ENCODE data around the gene SNED1. TPM values are rescaled to one million over a fixed set of nuclear protein-coding genes. Genes with fewer than 3 reads are reported as not detected.

SNED1 gene
- total RNA-seq, 1 donor from 2014 or later: 0.11 TPM

DNA sequence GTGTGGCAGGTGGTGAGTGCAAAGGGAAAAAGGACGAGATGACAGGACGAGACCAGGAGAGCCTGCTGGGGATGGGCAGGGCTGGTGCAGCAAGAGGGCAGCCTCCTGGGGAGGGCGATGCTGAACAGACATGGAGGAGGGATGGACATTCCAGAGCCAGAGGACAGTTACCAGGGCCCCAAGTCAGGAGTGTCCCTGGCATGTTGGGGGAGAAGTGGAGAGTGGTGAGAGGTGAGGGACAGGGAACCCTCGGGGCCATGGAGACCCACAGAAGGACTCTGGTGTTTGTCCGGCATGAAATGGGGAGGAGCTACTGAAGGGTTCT is 84.6 kb downstream of the SNED1 start:
- H3K4me1 ChIP-seq: peaks cover 4% of the 10 kb centered on the region
- Mint-ChIP-seq H3K4me3 (no peak overlapping the region), H3K27ac (peak overlapping the region; percentile 26), H3K9me3 (peaks cover 10% of the 10 kb centered on the region), H3K36me3 (peaks cover 24% of the 10 kb centered on the region), H3K4me1 (no peaks in the 10 kb centered on the region), H3K27me3 (ENCODE audit: insufficient read depth, low read depth) (no peaks in the 10 kb centered on the region)
- TF ChIP-seq, protein P1, sequence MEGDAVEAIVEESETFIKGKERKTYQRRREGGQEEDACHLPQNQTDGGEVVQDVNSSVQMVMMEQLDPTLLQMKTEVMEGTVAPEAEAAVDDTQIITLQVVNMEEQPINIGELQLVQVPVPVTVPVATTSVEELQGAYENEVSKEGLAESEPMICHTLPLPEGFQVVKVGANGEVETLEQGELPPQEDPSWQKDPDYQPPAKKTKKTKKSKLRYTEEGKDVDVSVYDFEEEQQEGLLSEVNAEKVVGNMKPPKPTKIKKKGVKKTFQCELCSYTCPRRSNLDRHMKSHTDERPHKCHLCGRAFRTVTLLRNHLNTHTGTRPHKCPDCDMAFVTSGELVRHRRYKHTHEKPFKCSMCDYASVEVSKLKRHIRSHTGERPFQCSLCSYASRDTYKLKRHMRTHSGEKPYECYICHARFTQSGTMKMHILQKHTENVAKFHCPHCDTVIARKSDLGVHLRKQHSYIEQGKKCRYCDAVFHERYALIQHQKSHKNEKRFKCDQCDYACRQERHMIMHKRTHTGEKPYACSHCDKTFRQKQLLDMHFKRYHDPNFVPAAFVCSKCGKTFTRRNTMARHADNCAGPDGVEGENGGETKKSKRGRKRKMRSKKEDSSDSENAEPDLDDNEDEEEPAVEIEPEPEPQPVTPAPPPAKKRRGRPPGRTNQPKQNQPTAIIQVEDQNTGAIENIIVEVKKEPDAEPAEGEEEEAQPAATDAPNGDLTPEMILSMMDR (IDR thresholded peaks at IDR 0.05): no peak
- TF ChIP-seq EZH2phosphoT487 (IDR thresholded peaks at IDR 0.05): no peak
- TF ChIP-seq EZH2 (IDR thresholded peaks at IDR 0.05): no peak
- no peak for DNase-seq (ENCODE audit: low spot score)
- no peaks in the 10 kb centered on the region for H3K79me2 ChIP-seq (ENCODE audit: low read depth)
- H3K4me3 ChIP-seq: no peak overlapping the region
- H2AFZ ChIP-seq (replicated peaks): no peak overlapping the region
- no peaks in the 10 kb centered on the region for H3K36me3 ChIP-seq
- no peaks in the 10 kb centered on the region for H3K27me3 ChIP-seq
- H4K20me1 ChIP-seq (ENCODE audit: low read depth): no peaks in the 10 kb centered on the region
- no peak overlapping the region for H3K9ac ChIP-seq
- no peaks in the 10 kb centered on the region for H3F3A ChIP-seq (ENCODE audit: low read depth)
- no peak overlapping the region for H3K4me2 ChIP-seq
- H3K27ac ChIP-seq: no peak overlapping the region
- H3K9me3 ChIP-seq (ENCODE audit: low read depth): no peaks in the 10 kb centered on the region

DNA sequence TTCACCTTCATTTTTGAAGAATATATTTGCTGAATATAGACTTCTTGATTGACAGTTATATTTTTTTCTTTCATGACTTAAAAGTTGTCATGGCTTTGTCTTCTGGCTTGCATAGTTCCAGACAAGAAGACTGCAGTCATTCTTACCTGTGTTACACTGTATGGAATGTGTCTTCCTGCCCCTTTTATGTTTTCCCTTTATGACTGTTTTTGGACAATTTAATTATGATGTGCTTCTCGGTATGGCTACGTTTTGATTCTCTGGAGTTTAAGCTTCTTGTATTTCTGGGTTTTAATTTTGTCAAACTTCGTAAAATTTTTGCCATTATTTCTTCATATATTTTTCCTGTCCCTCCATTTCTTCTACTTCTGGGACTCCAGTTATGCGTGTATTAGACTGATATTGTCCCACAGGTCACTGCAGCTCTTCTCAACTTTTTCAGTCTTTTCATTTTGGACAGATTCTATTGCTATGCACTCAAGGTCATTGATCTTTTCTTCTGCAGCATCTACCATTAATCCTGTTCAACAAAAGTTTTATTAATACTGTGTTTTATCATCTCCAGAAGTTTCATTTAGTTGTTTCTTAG is 86.5 kb downstream of the SNED1 start:
- Mint-ChIP-seq H3K9me3 (peaks cover 10% of the 10 kb centered on the region), H3K4me3 (no peak overlapping the region), H3K36me3 (peaks cover 30% of the 10 kb centered on the region), H3K27ac (no peak overlapping the region), H3K4me1 (no peaks in the 10 kb centered on the region), H3K27me3 (ENCODE audit: insufficient read depth, low read depth) (no peaks in the 10 kb centered on the region)
- Histone ChIP-seq H3K4me3 (no peak overlapping the region), H4K20me1 (ENCODE audit: low read depth) (no peaks in the 10 kb centered on the region), H3F3A (ENCODE audit: low read depth) (no peaks in the 10 kb centered on the region), H3K79me2 (ENCODE audit: low read depth) (no peaks in the 10 kb centered on the region), H2AFZ (replicated peaks) (no peak overlapping the region), H3K9me3 (ENCODE audit: low read depth) (no peaks in the 10 kb centered on the region), H3K4me1 (peaks cover 4% of the 10 kb centered on the region), H3K27me3 (no peaks in the 10 kb centered on the region), H3K36me3 (peaks cover 3% of the 10 kb centered on the region), H3K4me2 (no peak overlapping the region), H3K27ac (no peak overlapping the region), H3K9ac (no peak overlapping the region)
- no peak for DNase-seq (ENCODE audit: low spot score)
- TF ChIP-seq, protein P1 (IDR thresholded peaks at IDR 0.05): no peak
- TF ChIP-seq EZH2 (IDR thresholded peaks at IDR 0.05) (no peak), EZH2phosphoT487 (IDR thresholded peaks at IDR 0.05) (no peak)

DNA sequence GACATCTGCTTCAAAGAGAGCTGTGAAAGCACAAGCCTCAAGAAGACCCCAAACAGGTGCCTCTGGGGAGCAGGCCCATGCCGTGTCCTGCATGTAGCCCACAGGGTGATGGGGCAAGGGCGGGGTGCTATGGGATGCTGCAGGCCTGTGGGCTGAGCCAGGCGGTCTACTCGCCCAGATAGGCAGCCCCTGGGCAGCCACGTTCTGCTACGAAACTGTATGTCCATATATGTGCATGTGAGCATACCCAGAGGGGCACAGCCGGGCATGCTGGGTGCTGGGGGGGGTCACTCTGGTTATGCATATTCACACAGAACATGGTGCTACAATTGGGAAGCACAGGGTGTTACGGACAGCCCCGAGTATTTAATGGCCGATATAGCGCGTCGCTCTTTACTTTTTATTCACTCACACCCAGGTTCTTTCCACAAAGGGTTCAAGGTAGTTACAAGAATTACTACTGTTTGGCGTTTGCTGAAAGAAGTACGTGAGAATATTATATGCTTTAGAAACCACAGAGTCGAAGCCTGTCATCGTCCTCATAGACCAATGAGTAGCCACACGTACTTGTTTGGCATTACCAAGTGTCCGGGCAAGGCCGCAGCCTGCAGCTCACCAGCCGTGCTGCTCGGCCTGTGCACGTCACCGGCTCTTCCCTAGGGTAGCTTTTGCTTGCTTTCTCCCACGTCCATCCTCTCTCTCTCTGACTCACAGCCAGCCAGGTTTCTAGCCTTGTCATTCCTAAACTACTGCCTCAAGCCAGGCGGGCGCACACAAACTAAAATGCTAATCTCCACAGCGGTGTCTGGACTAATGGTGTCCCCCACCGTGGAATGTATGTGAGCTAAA is 89.2 kb downstream of the SNED1 start:
- Histone ChIP-seq H4K20me1 (ENCODE audit: low read depth) (no peaks in the 10 kb centered on the region), H3K27ac (no peak overlapping the region), H3K4me2 (no peak overlapping the region), H3K4me3 (no peak overlapping the region), H3K36me3 (peaks cover 3% of the 10 kb centered on the region), H3K9me3 (ENCODE audit: low read depth) (no peaks in the 10 kb centered on the region), H2AFZ (replicated peaks) (no peak overlapping the region), H3K9ac (no peak overlapping the region), H3K79me2 (ENCODE audit: low read depth) (no peaks in the 10 kb centered on the region), H3K4me1 (no peaks in the 10 kb centered on the region), H3K27me3 (no peaks in the 10 kb centered on the region), H3F3A (ENCODE audit: low read depth) (no peaks in the 10 kb centered on the region)
- Mint-ChIP-seq H3K27ac (no peak overlapping the region), H3K27me3 (ENCODE audit: insufficient read depth, low read depth) (no peaks in the 10 kb centered on the region), H3K9me3 (peaks cover 10% of the 10 kb centered on the region), H3K4me1 (no peaks in the 10 kb centered on the region), H3K4me3 (no peak overlapping the region), H3K36me3 (peaks cover 30% of the 10 kb centered on the region)
- TF ChIP-seq, protein P1 (IDR thresholded peaks at IDR 0.05): no peak
- no peak for TF ChIP-seq EZH2phosphoT487 (IDR thresholded peaks at IDR 0.05)
- no peak for TF ChIP-seq EZH2 (IDR thresholded peaks at IDR 0.05)
- no peak for DNase-seq (ENCODE audit: low spot score)
